ENCODE results near the gene PARP11.

PARP11 gene

GRCh38 chr12:3815094-3815766, 58.0 kb downstream of the PARP11 start:
- Histone ChIP-seq H3K4me2 (ENCODE audit: low read depth, low read length, poor library complexity, severe bottlenecking) (no peak overlapping the region), H3K4me3 (ENCODE audit: low read length, poor library complexity, severe bottlenecking) (no peak overlapping the region)

GRCh38 chr12:3810540-3810939, 62.7 kb downstream of the PARP11 start:
- no peaks in the 10 kb centered on the region for H3F3A ChIP-seq (ENCODE audit: low read depth)
- H3K9me2 ChIP-seq (replicated peaks; ENCODE audit: low read depth, low read length) = no peaks in the 10 kb centered on the region
- H4K20me1 ChIP-seq (ENCODE audit: insufficient read depth, low read length, poor library complexity, severe bottlenecking) = no peaks in the 10 kb centered on the region
- TF ChIP-seq EZH2phosphoT487 (IDR thresholded peaks at IDR 0.05; ENCODE audit: borderline replicate concordance) (no peak), CTCF (conservative IDR thresholded peaks at IDR 0.05; ENCODE audit: low read length) (no peak)
- no peaks in the 10 kb centered on the region for H3K79me2 ChIP-seq (ENCODE audit: insufficient read depth, low read length)
- no peaks in the 10 kb centered on the region for H3K4me1 ChIP-seq (ENCODE audit: insufficient read depth, low read length, poor library complexity, severe bottlenecking)
- H3K4me2 ChIP-seq (ENCODE audit: low read depth, low read length, poor library complexity, severe bottlenecking) = no peak overlapping the region
- H3K9ac ChIP-seq (ENCODE audit: low read depth, low read length, poor library complexity, severe bottlenecking) = no peak overlapping the region
- H3K36me3 ChIP-seq (ENCODE audit: insufficient read depth, low read length) = peaks cover 4% of the 10 kb centered on the region; the same call in 1 of the 2 replicates
- H3K27me3 ChIP-seq (ENCODE audit: insufficient read depth, low read length, poor library complexity, severe bottlenecking) = no peaks in the 10 kb centered on the region
- no peaks in the 10 kb centered on the region for H3K9me3 ChIP-seq (ENCODE audit: insufficient read depth, low read depth, low read length)
- H3K4me3 ChIP-seq (ENCODE audit: low read length, poor library complexity, severe bottlenecking) = no peak overlapping the region
- H2AFZ ChIP-seq (ENCODE audit: low read length) = no peak overlapping the region

More at GRCh38 chr12:3815094-3815766, 58.0 kb downstream of the PARP11 start:
- H3K9ac ChIP-seq (ENCODE audit: low read depth, low read length, poor library complexity, severe bottlenecking) = no peak overlapping the region
- peaks cover 4% of the 10 kb centered on the region; the same call in 1 of the 2 replicates for H3K36me3 ChIP-seq (ENCODE audit: insufficient read depth, low read length)
- H4K20me1 ChIP-seq (ENCODE audit: insufficient read depth, low read length, poor library complexity, severe bottlenecking) = no peaks in the 10 kb centered on the region
- no peaks in the 10 kb centered on the region for H3F3A ChIP-seq (ENCODE audit: low read depth)
- no peaks in the 10 kb centered on the region for H3K79me2 ChIP-seq (ENCODE audit: insufficient read depth, low read length)
- no peaks in the 10 kb centered on the region for H3K27me3 ChIP-seq (ENCODE audit: insufficient read depth, low read length, poor library complexity, severe bottlenecking)
- peaks cover 11% of the 10 kb centered on the region for H3K4me1 ChIP-seq (ENCODE audit: insufficient read depth, low read length, poor library complexity, severe bottlenecking)
- TF ChIP-seq CTCF (conservative IDR thresholded peaks at IDR 0.05; ENCODE audit: low read length) = no peak
- no peak for TF ChIP-seq EZH2phosphoT487 (IDR thresholded peaks at IDR 0.05; ENCODE audit: borderline replicate concordance)
- H3K9me2 ChIP-seq (replicated peaks; ENCODE audit: low read depth, low read length) = no peaks in the 10 kb centered on the region
- H2AFZ ChIP-seq (ENCODE audit: low read length) = no peak overlapping the region
- no peaks in the 10 kb centered on the region for H3K9me3 ChIP-seq (ENCODE audit: insufficient read depth, low read depth, low read length)

- no peak overlapping the region for H2AFZ ChIP-seq (ENCODE audit: low read length)
- H4K20me1 ChIP-seq (ENCODE audit: insufficient read depth, low read length, poor library complexity, severe bottlenecking) = no peaks in the 10 kb centered on the region
- no peaks in the 10 kb centered on the region for H3K4me1 ChIP-seq (ENCODE audit: insufficient read depth, low read length, poor library complexity, severe bottlenecking)
- peaks cover 4% of the 10 kb centered on the region; the same call in 1 of the 2 replicates for H3K36me3 ChIP-seq (ENCODE audit: insufficient read depth, low read length)
- TF ChIP-seq CTCF (conservative IDR thresholded peaks at IDR 0.05; ENCODE audit: low read length) = no peak
- TF ChIP-seq EZH2phosphoT487 (IDR thresholded peaks at IDR 0.05; ENCODE audit: borderline replicate concordance) = no peak
- no peak overlapping the region for H3K4me3 ChIP-seq (ENCODE audit: low read length, poor library complexity, severe bottlenecking)
- H3K27me3 ChIP-seq (ENCODE audit: insufficient read depth, low read length, poor library complexity, severe bottlenecking) = no peaks in the 10 kb centered on the region
- H3K4me2 ChIP-seq (ENCODE audit: low read depth, low read length, poor library complexity, severe bottlenecking) = no peak overlapping the region
- H3K79me2 ChIP-seq (ENCODE audit: insufficient read depth, low read length) = no peaks in the 10 kb centered on the region
- H3K9me3 ChIP-seq (ENCODE audit: insufficient read depth, low read depth, low read length) = no peaks in the 10 kb centered on the region
- no peaks in the 10 kb centered on the region for H3K9me2 ChIP-seq (replicated peaks; ENCODE audit: low read depth, low read length)
- H3F3A ChIP-seq (ENCODE audit: low read depth) = no peaks in the 10 kb centered on the region
- H3K9ac ChIP-seq (ENCODE audit: low read depth, low read length, poor library complexity, severe bottlenecking) = no peak overlapping the region
Observed at GRCh38 chr12:3810016-3810370, 63.2 kb downstream of the PARP11 start.
